Sciatic nerve (tissue), 2 donors: ENCODE data around the gene DPEP3. TPM values are rescaled to one million over a fixed set of nuclear protein-coding genes. Genes with fewer than 3 reads are reported as not detected.
"Not testable (repeated sequence)": the region's sequence is repeated elsewhere in the genome, so short reads cannot be mapped to it uniquely, and the experiment has no call there.

Source experiments
- ATAC-seq: fragments of 200-7000 bp; cut with Tn5 transposase; one replicate; pipeline ENCODE4 v1.9.1; 2020; ENCODE audit warnings: mild to moderate bottlenecking, moderate library complexity
- DNase-seq: peaks from one replicate; pipeline ENCODE4 v3.0.0-alpha.2; 2020; ENCODE audit warnings: low spot score
- intact Hi-C: fragments of 100-400 bp; cut with DNase I; formaldehyde crosslinking; loops from one replicate; pipeline ENCODE4 v1.14.2; 2022
- total RNA-seq: library from RNA; stranded (reverse); fragmentation: NEBNext Ultra II Directional; extraction: Animal tissue kit (Norgen Biotek cat#: 25700); gene quantifications from one replicate; pipeline ENCODE4 v1.2.1, GENCODE V29; 2021
- donor health status: DM: no; HTN: no; CAD: no.
- donor health status: DM: no; HTN: no; CAD: no.

Gene DPEP3
- total RNA-seq, 1 donor from 2014 or later, result not detected

- DNase-seq (no peak), ATAC-seq (no peak)
- intact Hi-C loops, result no loop called here
Observed at GRCh38 chr16:67996666-67997065, 16.4 kb upstream of the DPEP3 start.

DNA sequence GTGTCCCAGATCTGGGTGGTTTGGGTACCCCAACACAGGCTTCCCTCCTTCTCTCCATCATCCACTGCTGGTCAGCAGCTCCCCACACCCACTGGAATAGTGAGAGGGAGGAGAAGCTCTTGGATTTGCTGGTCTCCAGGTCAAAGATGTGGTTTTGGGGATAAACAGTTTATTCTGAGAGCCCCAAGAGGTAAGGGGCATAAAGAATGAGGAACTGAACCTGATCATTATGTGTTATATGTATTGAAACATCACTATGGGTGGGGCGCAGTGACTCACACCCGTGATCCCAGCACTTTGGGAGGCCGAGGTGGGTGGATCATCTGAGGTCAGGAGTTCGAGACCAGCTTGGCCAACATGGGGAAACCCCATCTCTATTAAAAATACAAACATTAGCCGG, 15.1 kb upstream of the DPEP3 start:
- intact Hi-C loops, result no loop called here
- ATAC-seq, result no peak
- no peak for DNase-seq

DNA sequence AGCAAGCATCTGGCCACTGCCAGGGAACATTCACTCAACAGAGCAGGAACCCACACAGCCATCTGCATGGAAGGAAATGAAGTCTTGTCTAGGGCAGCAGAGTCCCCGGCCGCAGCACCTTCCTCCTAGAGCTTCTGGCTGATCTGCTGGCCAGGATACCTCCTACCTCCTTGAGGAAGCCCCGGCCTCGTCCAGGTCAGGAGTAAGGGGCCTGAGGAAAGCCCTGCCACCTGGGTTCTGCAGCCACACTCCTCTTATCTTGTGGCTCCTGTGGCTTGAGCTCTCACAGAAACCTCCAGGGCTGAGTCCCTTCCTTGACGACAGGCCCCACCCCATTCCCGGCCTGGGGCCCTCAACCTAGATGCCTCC, 13.7 kb upstream of the DPEP3 start:
- peak; percentile 31 for ATAC-seq
- intact Hi-C loops, DNase-seq: not testable (repeated sequence)

GRCh38 chr16:67993207-67994039, 13.1 kb upstream of the DPEP3 start:
- DNase-seq (peak; percentile 86), ATAC-seq (peak; percentile 93)
- intact Hi-C loops, result no loop called here

DNA sequence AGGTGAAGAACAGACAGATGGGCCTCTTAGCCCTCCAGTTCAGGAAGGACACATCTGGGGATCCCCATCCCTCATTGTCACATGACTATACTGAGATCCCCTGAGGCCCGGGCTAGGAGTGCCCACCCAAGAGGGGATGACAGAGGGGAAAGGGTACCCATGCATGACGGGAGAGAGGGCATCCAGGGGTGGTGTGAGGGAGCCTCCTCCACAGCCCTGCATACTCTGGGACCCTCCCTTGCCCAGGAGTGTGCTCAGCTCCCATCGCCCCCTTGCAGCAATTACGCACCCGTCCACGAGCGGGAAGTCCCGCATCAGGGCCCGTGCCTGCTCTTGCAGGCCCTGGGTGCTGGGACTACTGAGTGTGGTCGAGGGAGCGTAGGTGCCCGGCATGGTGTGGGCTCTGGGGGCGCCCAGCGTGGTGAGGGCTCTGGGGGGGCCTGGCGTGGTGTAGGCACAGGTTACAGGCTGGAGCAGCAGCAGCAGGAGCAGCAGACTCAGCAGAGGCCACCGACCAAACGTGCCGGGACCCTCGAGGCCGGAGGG, 12.4 kb upstream of the DPEP3 start:
- peak; percentile 18 for ATAC-seq
- DNase-seq, result no peak
- intact Hi-C loops, result no loop called here

DNA sequence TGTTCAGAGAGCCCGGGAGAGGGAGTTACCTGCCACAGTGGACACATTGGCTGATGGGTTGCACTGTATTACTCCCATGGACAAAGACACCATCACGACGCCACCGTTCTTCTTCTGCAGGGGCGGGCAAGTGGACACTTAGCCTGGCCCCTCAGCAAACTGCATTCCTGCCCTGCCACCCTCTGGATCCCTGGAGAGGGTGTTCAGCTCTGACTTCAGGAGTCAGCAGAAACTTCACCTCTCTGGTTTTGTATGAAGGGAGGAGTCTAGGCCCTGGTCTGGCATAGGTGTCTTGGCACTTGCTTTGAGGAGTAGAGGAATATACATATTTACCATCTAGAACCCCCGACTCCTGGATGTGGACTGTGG, 9.7 kb upstream of the DPEP3 start:
- no peak for ATAC-seq
- DNase-seq, result no peak
- intact Hi-C loops, result no loop called here

DNA sequence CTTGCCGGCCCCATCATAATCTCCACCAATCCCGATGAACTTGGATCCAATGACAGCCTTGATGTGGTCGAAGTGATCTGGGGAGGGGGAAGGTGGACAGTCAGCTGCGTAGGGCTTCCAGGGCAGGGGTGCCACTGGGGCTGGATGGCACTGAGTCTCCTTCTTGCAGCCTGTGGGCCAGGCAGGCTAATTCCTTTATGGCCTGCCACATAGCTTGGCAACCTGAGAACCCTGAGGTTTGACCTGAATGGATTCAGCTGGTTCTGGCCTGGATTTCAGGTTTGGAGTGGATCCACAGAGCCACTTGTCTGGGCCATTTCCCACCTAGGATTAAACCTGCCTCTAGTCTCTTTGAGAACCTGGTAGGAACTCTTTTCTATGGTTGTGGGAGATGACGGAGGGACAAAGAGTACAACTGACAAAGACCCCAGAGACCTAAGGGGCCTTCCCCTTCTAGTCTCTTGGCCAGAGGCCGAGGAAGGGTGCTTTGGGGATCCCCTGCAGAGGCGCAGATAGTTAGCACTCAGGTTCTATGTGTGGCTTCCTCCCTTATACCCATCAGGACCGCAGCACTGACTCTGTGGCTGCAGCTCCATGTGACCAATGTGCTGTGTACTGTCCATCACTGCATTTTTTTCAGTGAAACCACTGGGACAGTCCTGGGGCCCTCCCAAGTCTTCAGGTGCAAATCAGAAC, 9.2 kb upstream of the DPEP3 start:
- intact Hi-C loops, result no loop called here
- no peak for ATAC-seq

DNA sequence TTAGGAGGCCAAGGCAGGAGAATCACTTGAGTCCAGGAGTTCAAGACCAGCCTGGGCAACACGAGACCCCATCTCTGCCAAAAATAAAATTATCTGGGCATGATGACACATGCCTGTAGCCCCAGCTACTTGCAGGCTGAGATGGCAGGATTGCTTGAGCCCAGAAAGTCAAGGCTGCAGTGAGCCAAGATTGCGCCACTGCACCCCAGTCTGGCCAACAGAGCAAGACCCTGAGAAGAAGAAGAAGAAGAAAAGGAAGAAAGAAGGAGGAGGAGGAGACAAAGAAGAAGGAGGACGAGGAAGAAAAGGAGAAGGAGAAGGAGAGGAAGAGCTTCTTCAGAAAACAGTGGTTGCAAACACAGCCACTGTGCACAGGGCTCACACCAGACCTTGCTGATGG, 8.4 kb upstream of the DPEP3 start:
- DNase-seq, result no peak
- intact Hi-C loops, result no loop called here
- no peak for ATAC-seq

More for the DNA sequence above, 9.2 kb upstream of the DPEP3 start:
- DNase-seq, result no peak

GRCh38 chr16:67987460-67988160, 7.3 kb upstream of the DPEP3 start:
- intact Hi-C loops, result no loop called here
- ATAC-seq, result no peak
- DNase-seq, result no peak

- ATAC-seq, result no peak
- intact Hi-C loops, result no loop called here
- DNase-seq, result no peak
Observed at GRCh38 chr16:67986949-67987348, 6.7 kb upstream of the DPEP3 start.

DNA sequence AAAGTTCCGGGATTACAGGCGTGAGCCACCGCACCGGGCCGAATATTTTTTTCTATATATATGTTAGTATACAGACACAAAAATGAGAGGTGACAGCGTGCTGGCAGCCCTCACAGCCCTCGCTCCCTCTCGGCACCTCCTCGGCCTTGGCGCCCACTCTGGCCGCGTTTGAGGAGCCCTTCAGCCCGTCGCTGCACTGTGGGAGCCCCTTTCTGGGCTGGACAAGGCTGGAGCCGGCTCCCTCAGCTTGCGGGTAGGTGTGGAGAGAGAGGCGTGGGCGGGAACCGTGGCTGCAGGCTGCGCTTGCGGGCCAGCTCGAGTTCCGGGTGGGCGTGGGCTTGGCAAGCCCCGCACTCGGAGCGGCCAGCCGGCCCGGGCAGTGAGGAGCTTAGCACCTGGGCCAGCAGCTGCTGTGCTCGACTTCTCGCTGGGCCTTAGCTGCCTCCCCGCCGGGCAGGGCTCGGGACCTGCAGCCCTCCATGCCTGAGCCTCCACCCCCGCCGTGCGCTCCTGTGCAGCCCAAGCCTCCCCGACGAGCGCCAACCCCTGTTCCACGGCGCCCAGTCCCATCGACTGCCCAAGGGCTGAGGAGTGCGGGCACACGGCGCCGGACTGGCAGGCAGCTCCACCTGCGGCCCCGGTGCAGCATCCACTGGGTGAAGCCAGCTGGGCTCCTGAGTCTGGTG, 1.9 kb upstream of the DPEP3 start:
- DNase-seq, result no peak
- intact Hi-C loops, result no loop called here

GRCh38 chr16:67977469-67978227, 2.7 kb downstream of the DPEP3 start:
- intact Hi-C loops, result no loop called here
- no peak for DNase-seq
- no peak for ATAC-seq

More for the DNA sequence above, 1.9 kb upstream of the DPEP3 start:
- no peak for ATAC-seq

GRCh38 chr16:67977005-67977404, 3.3 kb downstream of the DPEP3 start:
- intact Hi-C loops, result no loop called here
- ATAC-seq (no peak), DNase-seq (no peak)

GRCh38 chr16:67976205-67976604, 4.1 kb downstream of the DPEP3 start:
- ATAC-seq, result no peak
- no peak for DNase-seq
- intact Hi-C loops, result no loop called here

- ATAC-seq (no peak), DNase-seq (no peak)
- intact Hi-C loops, result no loop called here
Observed at GRCh38 chr16:67975321-67976105, 4.8 kb downstream of the DPEP3 start.

GRCh38 chr16:67972285-67972684, 8.0 kb downstream of the DPEP3 start:
- DNase-seq, ATAC-seq, intact Hi-C loops: not testable (repeated sequence)

DNA sequence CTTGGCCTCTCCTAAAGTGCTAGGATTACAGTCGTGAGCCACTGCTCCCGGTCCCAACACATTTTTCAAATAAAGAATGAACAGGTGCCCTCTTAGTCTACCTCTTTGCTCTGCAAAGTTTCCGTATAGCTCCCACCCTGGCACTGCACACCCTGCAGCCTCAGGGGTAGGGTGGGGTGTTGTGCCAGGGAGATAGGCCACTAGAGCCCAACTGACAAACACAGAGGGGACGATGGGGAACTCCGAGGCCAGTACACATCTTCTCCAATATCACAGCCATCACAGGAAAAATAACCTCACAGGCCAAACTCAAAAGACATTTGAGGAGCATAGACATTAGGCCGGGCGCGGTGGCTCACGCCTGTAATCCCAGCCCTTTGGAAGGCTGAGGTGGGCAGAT, 9.2 kb downstream of the DPEP3 start:
- DNase-seq (no peak), ATAC-seq (no peak)
- intact Hi-C loops, result no loop called here
